Ishikawa (cell line): Measurements from ENCODE around the gene DIP2B.

Experiments used
- MAX ChIP-seq: IDR thresholded peaks from 2 replicates; pipeline ENCODE4 v1.6.1; 2012
- ZBTB7A ChIP-seq: IDR thresholded peaks from 2 replicates; pipeline ENCODE4 v1.6.1; 2012; ENCODE audit warnings: low read depth

GRCh38 chr12:50564948-50565297, 60.1 kb downstream of the DIP2B start:
- TF ChIP-seq ZBTB7A = no peak
- TF ChIP-seq MAX = no peak
